HG03135 (cell line): ENCODE results near the gene KDM4B.
"Not testable (repeated sequence)": the region's sequence is repeated elsewhere in the genome, so short reads cannot be mapped to it uniquely, and the experiment has no call there.

ENCODE experiments used
- ATAC-seq: cut with Tn5 transposase; IDR thresholded peaks from one replicate; pipeline ENCODE4 v1.9.1; 2021; ENCODE audit warnings: mild to moderate bottlenecking, moderate library complexity; ENCODE audit not compliant: unreplicated experiment

Gene KDM4B

DNA sequence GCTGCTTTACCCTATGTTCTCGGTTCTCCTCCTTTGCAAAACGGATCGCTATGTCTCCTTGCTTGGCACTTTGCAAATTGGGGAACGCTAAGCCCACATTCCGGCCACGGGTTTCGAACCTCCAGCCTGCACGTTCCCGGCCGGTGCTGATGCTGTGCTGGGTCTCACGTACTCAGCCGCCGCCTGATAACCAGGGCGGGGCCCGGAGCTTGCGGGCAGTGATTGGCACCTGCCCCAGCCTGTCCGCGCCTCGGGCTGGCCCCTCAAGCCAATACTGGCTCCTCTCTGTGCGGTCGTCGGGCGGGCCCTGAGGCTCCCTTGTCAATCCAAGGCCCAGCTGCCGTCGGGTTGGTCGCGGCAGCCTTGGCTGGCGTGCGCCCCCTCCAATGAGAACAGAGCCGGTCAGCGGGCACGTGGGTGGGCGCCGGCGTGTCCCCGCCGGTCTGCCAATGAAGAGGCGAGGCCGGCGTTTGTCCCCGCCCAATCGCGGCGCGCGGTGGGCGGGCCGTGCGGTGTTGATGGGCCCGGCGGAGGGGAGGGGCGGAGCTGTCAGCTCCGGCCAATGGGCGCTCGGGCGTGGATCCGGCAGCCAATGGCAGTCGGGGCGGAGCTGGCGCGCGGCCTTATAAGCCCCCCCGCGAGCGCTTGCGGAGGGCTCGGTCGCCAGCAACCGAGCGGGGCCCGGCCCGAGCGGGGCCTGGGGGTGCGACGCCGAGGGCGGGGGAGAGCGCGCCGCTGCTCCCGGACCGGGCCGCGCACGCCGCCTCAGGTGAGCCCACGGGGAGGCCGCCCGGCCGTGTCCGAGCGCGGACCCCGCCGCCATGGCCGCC, at the start of gene KDM4B:
KDM4B (plus strand) TSS at position 652 of the 830 bp plus-strand sequence. CDS start 63,778 bp downstream, outside the sequence.
- peak; percentile 89 for ATAC-seq

GRCh38 chr19:4922530-4923275, 46.2 kb upstream of the KDM4B start:
- ATAC-seq = no peak

- ATAC-seq = no peak
Observed at GRCh38 chr19:4923276-4923747, 45.6 kb upstream of the KDM4B start.

DNA sequence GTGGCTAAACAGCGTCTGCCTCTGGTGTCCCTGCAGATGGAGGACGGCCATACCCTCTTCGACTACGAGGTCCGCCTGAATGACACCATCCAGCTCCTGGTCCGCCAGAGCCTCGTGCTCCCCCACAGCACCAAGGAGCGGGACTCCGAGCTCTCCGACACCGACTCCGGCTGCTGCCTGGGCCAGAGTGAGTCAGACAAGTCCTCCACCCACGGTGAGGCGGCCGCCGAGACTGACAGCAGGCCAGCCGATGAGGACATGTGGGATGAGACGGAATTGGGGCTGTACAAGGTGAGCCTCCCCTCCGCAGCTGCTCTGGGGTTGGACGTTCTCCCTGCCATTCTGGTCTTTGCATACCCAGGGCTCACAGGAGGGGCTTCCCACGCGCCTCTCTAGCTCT, 39.7 kb upstream of the KDM4B start:
- no peak for ATAC-seq

DNA sequence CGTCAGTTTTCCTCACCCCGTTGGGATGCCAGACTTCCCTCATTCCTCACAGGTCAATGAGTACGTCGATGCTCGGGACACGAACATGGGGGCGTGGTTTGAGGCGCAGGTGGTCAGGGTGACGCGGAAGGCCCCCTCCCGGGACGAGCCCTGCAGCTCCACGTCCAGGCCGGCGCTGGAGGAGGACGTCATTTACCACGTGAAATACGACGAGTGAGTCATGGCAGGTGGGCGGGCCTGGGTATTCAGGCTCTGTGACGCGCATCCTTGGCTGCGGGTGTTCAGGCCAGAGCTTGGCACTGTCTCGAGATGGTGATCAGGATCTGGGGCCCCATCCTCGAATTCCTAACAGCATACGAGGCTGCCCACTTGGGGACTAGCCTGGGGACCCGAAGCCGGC, 38.2 kb upstream of the KDM4B start:
- ATAC-seq = no peak

GRCh38 chr19:4932711-4933110, 36.2 kb upstream of the KDM4B start:
- ATAC-seq = no peak

GRCh38 chr19:4933528-4933927, 35.4 kb upstream of the KDM4B start:
- no peak for ATAC-seq

DNA sequence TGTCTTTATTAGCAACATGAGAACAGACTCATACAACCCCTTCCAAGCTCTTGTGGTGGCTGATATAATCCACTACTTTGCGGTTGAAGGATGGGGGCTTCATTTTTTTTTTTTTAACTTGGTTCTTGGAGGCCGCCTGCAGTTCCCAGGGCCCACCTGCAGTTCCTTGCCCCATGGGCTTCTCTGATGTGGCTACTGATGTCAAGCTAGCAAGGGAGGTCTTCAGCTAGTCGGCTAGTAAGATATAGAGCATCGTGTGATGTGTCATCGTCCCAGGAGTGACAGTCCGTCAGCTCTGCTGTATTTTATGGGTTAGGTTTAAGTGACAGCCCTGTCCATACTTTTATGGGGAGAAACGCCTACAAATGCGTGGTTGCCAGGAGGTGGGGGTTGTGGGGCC, 33.5 kb upstream of the KDM4B start:
- no peak for ATAC-seq

- no peak for ATAC-seq
Observed at GRCh38 chr19:4937060-4937459, 31.9 kb upstream of the KDM4B start.

DNA sequence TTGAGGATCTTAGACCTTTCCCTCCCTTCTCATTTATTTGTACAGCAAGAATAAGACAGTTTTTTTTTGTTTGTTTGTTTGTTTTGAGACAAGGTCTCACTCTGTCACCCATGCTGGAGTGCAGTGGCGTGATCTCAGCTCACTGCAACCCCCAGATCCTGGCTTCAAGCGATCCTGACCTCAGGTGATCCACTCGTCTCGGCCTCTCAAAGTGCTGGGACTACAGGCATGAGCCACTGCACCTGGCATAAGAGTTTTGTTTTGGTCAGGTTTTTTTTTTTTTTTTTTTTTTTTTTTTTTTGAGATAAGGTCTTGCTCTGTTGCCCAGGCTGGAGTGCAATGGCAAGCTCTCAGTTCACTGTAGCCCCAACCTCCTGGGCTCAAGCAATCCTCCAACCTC, 30.5 kb upstream of the KDM4B start:
- ATAC-seq = not testable (repeated sequence)

- ATAC-seq = no peak
Observed at GRCh38 chr19:4939466-4939865, 29.4 kb upstream of the KDM4B start.

DNA sequence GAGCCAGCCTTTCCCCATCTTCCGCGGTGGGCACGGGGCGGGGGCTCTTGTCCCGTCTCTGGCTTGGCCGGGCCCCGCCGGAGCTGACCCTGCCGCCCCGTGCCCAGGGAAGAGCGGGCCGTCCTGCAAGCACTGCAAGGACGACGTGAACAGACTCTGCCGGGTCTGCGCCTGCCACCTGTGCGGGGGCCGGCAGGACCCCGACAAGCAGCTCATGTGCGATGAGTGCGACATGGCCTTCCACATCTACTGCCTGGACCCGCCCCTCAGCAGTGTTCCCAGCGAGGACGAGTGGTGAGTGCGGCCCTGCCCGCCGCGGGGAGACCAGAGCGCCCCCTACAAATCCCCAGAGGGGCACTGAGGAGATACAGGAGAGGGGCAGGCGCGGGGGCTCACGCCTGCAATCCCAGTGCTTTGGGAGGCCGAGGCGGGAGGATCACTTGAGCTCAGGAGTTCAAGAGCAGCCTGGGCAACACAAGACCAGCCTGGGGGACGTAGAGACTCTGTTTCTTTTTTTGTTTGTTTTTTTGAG, 27.2 kb upstream of the KDM4B start:
- not testable (repeated sequence) for ATAC-seq

DNA sequence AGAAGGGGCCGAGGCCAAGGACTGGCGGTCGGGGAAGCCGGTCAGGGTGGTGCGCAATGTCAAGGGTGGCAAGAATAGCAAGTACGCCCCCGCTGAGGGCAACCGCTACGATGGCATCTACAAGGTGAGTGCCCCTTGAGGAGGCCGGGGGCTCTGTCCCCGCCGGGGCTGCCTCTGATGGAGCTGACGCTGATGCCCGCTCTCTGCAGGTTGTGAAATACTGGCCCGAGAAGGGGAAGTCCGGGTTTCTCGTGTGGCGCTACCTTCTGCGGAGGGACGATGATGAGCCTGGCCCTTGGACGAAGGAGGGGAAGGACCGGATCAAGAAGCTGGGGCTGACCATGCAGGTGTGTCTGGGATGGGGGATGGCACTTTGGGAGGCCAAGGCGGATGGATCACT, 18.3 kb upstream of the KDM4B start:
- not testable (repeated sequence) for ATAC-seq

GRCh38 chr19:4951656-4952055, 17.3 kb upstream of the KDM4B start:
- ATAC-seq = no peak

- ATAC-seq = no peak
Observed at GRCh38 chr19:4952945-4953344, 16.0 kb upstream of the KDM4B start.

DNA sequence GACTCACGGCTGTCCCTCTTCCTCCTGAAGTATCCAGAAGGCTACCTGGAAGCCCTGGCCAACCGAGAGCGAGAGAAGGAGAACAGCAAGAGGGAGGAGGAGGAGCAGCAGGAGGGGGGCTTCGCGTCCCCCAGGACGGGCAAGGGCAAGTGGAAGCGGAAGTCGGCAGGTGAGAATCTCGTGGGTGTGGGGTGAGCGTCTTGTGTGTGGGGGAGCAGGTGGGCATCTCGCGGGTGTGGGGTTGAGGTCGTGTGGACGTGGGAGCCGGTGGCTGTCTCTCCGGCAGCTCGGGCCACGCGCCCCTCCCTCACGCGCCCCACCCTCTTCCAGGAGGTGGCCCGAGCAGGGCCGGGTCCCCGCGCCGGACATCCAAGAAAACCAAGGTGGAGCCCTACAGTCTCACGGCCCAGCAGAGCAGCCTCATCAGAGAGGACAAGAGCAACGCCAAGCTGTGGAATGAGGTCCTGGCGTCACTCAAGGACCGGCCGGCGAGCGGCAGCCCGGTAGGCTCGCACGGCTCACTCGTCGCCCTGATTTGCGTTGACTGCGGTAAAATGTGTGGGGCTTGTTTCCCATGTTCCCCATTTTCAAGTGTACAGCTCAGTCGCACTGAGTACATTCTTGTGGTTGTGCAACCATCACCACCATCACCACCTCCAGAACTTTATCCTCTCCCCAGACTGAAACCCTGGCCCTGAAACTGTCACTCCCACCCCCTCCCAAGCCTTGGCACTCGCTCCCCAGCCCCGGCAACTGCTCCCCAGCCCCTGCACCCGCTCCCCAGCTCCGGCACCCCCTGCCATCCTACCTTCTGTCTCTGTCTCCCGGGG, 14.4 kb upstream of the KDM4B start:
- not testable (repeated sequence) for ATAC-seq

GRCh38 chr19:4955274-4955673, 13.6 kb upstream of the KDM4B start:
- no peak for ATAC-seq

GRCh38 chr19:4957981-4958380, 10.9 kb upstream of the KDM4B start:
- no peak for ATAC-seq

DNA sequence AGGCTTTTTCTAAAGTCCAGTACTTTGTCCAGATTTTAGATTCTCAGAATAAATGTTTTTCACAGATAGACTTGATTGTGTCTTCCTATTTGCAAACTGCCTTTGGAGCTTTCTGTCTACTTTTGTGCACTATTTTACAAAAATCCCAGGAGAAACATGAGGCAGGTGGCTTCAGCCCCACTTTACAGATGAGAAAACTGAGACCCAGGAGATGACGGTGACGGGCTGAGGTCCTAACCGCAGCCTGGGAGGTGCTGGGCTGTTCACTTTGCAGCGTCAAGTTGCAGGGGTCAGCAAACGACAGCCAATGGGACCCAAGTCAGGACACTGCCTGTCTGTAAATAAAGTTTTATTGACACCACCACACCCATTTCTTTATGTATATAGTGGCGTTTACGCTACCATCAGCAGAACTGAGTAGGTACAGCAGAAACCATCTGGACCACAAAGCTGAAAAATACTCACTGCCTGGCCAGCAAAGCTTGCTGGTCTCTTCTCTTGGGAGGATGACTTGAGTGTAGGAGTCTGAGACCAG, 6.8 kb upstream of the KDM4B start:
- ATAC-seq = no peak

- no peak for ATAC-seq
Observed at GRCh38 chr19:4965061-4965460, 3.9 kb upstream of the KDM4B start.

GRCh38 chr19:4966591-4966990, 2.3 kb upstream of the KDM4B start:
- no peak for ATAC-seq
